ENCODE data around the gene RS1.

RS1 gene

DNA sequence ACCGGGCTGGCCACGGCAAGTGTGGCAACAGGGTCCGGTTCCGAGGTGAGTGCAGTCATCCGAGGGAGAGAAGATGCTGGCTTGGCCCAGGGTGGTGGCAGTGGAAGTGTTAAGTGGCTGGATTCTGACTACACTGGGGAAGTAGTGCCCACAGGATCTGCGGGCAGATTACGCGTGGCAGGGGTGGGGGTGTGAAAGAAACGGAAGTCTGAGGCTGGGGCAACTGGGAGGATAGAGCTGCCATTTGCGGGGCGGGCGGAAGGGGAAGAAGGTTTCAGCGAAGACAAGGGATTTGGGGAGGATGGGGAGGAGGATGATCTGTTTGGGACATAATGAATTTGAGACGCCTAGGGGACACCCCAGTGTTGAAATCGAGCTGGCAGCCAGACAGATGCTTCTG is 5.3 kb downstream of the RS1 start:
- FAIRE-seq = no peak

- FAIRE-seq = no peak
Observed at GRCh38 chrX:18664947-18665346, 7.0 kb downstream of the RS1 start.

DNA sequence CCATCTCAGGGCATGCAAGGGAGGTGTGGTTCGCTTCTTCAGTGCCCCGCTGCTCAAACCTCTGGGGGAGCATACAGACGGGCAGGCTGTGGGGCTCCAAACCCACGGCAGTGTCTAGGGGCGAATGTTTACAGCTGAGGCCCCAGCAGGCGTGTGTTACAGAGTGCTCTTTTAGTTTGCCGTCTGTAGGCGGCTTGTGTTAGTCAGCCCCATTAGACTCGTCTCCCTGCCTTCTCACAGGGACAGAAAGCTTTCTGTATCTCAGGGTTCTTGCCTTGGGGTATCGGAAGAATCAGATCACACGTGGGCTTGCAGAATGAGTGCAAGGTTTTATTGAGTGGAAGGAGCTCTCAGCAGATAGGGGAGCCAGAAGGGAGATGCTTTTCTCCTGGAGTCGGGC is 10.6 kb downstream of the RS1 start:
- no peak for FAIRE-seq

DNA sequence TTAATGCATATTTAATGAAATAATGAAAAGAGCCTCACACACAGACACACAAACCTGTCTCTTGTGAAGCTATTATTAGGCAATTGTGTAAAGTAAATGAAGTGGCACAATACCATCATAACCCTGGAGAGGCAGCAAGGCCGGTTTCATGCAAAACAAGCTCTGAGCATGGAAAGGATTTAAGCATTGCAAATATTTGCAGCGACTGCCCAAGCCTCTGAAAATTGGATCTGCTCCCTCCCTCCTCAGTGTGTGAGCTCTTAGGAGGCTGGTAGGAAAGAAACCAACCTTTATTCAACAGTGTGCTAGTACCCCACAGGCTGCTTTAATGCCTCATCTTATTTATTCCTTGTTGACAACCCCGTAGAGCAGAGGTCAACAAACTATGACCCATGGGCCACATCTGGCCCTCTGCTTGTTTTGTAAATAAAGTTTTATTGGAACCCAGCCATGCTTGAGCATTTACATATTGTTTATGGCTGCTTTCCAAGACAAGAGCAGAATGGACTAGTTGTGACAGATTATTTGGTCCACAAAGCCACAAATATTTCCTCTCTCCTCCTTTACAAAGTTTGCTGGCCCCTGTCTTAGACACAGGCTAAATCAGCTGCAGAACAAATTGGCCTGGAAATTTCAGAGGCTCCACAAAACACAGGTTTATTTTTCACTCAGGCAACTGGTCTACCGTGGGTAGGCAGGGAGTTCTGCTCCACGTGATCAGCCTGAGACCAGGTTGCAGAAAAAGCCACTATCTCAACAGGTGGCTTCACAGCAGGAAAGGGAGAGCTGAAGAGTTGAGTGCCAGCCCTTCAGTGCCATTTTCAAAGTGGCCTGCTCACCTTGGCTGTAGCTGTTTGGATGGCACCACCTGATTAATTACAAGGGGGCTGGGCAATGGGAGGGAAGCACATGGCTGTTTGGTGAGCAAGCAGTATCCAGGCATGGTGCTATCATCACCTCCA is 16.8 kb downstream of the RS1 start:
- peak; percentile 71 for FAIRE-seq

GRCh38 chrX:18652636-18653035 is 19.3 kb downstream of the RS1 start:
- no peak for FAIRE-seq

- FAIRE-seq = no peak
Observed at GRCh38 chrX:18650662-18651061, 21.2 kb downstream of the RS1 start.

DNA sequence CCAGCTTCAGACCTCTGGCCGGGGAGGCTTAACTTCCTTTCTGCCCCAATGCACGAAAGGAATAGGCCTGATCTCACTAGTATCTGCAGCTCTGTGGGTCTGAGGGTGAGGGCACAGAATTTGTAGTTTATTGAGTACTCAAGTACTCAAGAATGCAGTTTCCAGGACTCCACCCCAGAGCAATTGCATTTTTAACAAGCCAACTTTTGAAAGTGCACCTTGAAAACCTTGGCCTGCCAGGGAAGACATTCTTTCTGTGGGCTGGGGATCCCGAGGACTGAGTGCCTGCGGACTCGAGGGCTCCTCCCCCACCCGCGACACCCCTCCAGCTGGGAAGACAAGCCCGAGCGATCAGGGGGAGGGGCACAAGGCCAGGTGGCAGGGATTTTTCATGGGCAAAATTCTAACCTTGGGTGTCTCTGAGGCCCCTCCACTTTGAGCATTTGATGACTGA is 22.4 kb downstream of the RS1 start:
- FAIRE-seq = no peak

DNA sequence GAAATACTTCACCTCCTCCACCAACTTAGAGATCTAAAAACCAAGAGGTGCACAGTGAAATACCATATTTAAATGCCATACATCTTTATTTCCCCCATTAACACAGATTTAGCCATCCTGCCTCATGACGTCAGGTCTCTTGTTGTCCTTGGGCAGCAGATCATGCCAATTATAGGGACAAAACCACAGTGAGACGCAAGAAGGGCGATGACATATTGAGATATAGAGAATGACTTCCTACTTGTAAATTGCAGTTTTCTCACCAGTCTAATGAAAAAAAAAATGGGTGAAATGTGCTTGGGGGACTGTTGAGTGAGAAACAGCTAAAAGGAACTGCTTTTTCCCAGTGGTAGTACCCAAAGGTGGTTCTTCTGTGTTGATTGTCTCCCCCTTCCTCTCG is 24.3 kb downstream of the RS1 start:
- no peak for FAIRE-seq

DNA sequence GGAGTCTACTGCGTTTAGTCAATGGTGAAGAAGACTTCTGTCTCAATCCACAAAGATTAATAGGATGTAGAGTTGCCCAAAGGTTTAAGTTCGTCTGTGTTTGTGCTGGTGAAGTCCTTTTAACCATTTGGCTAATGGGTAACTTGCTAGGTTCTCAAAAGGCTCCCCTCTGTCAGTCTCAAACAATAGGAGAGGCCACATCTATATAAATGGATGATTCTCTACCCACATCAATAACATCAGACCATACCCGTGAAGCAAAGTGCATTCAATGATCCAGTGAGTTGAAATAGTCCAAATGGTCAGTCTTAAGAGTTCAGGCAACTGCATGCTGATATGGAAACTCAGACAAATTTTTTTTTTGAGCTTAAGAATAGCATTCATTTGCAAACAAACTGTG is 28.1 kb downstream of the RS1 start:
- FAIRE-seq = no peak

GRCh38 chrX:18643243-18643642 is 28.7 kb downstream of the RS1 start:
- FAIRE-seq = no peak

- FAIRE-seq = no peak
Observed at GRCh38 chrX:18640686-18641085, 31.2 kb downstream of the RS1 start.

DNA sequence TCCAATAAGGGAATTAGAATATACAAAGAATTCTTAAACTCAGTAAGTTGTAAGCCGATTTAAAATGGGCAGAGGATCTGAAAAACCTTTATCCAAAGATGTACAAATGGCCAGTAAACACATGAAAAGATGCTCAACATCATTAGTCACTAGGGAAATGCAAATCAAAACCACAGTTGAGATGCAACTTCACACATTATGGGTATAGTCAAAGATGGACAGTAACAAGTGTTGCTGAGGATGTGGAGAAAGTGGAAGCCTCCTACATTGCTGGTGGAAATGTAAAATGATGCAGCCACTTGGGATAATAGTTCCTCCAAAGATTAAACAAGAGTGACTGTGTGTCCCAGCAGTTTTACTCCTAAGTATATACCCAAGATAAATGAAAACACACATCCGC is 32.6 kb downstream of the RS1 start:
- FAIRE-seq = no peak

GRCh38 chrX:18638398-18638797 is 33.5 kb downstream of the RS1 start:
- FAIRE-seq = no peak

GRCh38 chrX:18630934-18631333 is 41.0 kb downstream of the RS1 start:
- FAIRE-seq = no peak

GRCh38 chrX:18624599-18624998 is 47.3 kb downstream of the RS1 start:
- no peak for FAIRE-seq

DNA sequence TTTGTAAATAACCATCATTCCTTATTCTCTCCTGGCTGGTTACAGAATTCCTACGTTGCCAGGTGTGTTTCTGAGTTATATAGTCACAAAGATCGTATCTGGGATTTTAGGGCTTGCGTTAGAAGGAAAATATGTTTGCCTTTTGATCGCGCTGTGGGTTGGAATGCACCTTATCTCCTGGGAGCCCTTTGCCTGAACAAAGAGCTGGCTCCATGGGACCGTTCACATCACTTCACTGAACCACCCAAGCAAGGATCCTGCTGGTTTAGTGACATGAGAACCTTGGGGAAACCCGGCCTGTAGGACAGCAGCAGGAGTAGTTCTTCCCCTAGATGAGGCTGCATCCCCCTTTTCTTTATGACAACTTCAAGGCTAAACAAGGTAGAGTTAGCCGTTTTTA is 51.6 kb downstream of the RS1 start:
- no peak for FAIRE-seq

- peak; percentile 84 for FAIRE-seq
Observed at GRCh38 chrX:18619288-18619687, 52.6 kb downstream of the RS1 start.

DNA sequence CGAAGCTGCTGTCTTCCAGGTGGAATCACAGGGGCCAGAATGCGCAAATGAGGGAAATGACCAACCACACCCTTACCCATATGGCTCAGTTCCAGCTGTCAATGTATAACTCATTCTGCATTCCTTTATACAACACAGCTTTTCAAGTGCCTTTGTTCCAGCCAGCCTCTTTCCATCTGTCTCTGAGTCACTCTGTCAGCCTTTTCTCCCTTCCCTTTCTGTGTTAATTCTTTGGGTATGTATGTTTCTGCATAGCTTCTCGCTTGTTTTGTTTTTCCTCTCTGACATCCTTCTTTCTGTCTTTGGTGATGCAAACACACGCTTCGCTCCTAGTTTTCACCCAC is 54.5 kb downstream of the RS1 start:
- no peak for FAIRE-seq

- FAIRE-seq = no peak
Observed at GRCh38 chrX:18616688-18617406, 55.1 kb downstream of the RS1 start.

DNA sequence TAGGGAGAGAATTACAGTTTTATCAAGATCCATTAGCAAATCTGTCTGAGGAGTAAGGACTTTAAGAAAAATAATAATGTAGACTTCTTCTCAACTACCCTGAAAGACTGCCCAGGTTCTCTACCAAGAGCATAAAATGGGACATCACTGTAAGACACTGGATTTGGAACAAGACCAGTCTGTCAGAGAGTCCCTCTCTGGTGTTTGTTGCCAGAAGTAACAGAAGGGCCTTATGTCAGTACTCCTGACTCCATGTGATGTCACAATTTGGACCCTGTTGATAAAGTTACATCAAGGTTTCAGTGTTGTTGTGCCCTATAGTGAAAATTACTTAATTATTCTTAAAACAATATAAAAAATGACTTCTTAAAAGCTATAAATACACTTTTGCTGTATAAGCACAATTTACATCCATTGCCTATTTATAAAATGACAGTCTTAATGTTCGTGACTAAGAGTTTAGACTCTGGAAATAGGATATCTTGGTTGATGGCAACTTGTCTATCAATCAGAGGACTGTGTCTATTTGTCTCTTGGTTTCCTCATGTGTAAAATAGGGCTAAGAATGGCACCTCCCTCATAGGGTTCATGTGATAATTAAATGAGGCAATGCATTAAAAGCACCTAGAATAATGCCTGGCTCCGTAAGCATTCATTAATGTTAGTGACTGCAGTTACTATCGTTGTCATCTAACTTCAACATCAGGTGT is 57.8 kb downstream of the RS1 start:
- no peak for FAIRE-seq

DNA sequence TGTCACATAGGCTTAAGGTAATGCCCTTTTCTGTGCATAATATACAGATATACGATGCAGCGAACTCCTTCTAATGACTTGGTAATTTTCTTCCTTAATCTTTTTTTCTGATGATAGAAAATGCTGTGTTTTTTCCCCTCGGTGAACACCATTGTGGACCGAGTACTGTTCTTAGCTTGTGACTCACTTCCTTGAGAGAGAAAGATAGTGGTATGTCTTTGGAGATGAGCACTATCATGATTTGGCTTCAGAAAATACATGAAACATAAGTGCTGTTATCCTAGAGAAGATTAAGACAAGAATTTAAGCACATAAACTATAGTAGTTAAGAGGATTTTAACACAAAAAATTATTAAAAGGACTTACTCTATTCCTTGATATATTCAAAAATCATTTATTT is 63.9 kb downstream of the RS1 start:
- FAIRE-seq = no peak

DNA sequence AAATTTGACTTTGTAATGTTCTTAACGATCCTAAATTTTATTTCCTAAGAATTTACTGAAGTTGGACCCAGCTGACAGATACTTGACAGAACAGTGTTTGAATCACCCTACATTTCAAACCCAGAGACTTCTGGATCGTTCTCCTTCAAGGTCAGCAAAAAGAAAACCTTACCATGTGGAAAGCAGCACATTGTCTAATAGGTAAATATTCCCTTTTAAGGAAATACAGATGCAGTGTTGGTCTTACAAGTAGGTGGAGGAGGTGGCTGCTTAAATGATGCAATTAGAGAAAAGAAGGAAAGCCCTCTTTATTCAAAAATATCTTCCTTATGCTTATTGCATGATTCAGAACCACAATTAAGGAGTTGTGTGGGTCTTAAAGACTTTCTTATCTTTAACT is 73.5 kb downstream of the RS1 start:
- FAIRE-seq = peak; percentile 92

DNA sequence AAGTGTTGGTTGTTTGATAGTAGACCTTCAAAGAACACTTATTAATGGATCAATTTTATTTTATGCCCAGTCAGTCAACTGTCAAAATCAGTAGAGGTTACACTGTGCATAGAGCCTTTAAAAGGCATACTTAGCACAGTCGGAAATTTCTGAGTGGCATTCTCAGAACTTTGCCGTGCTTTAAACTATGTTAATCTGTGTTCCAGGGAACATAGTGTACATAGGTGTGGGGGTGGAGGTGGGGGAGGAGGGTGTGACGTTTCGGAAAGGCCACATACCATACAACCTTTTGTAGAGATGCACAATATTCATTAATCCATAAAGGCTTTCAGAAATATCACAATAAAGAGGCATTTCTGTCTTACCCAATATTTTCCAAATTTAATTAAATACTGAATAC is 75.8 kb downstream of the RS1 start:
- FAIRE-seq = no peak

DNA sequence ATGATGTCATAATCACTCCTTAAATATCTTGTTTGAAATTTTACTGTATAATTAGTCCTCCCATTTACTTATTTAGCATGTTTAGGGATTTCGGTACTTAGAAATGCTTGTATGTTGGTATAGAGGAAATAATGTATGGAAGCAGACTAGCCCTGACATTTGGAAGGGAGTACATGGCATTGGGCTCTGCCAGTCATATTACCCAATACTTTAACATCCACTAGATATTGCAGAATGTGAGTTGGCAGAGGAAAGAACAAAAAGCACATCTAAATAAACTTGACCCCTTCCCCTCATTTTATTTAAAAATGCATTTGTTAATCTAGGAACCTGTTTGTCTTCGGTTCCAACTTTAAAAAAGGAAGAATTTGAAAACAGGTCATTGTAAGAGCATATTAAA is 77.8 kb downstream of the RS1 start:
- FAIRE-seq = no peak

Data from islet of Langerhans (tissue), 1 donor.